ENCODE results near the gene RTF1.

Gene RTF1

DNA sequence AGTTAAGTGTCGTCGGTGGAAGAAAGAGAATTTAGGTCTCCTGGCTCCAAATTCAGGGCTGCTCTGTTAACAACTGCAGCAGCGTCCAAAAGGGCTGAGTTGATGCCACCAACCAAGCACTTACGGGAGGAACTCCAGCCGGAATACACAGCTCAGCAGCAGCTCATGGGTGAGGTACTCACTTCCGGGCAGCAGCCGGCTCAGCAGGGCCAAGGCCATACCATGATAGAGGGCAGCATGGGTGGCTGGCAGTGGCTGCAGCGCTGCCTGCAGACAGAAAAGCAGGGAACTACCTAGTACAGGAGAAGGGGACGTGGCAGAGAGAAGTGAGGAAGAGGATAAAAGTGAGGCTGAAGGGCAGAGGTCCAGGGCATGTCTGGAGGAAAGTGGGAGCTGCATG lies 104.7 kb downstream of the RTF1 start:
- TF ChIP-seq, protein P1, sequence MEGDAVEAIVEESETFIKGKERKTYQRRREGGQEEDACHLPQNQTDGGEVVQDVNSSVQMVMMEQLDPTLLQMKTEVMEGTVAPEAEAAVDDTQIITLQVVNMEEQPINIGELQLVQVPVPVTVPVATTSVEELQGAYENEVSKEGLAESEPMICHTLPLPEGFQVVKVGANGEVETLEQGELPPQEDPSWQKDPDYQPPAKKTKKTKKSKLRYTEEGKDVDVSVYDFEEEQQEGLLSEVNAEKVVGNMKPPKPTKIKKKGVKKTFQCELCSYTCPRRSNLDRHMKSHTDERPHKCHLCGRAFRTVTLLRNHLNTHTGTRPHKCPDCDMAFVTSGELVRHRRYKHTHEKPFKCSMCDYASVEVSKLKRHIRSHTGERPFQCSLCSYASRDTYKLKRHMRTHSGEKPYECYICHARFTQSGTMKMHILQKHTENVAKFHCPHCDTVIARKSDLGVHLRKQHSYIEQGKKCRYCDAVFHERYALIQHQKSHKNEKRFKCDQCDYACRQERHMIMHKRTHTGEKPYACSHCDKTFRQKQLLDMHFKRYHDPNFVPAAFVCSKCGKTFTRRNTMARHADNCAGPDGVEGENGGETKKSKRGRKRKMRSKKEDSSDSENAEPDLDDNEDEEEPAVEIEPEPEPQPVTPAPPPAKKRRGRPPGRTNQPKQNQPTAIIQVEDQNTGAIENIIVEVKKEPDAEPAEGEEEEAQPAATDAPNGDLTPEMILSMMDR (conservative IDR thresholded peaks at IDR 0.05; ENCODE audit: control insufficient read depth, insufficient read depth, low read depth, low read length): no peak
- H3K4me3 ChIP-seq (ENCODE audit: control insufficient read depth, low read depth, low read length): no peak overlapping the region
- DNase-seq (ENCODE audit: low read depth): no peak

DNA sequence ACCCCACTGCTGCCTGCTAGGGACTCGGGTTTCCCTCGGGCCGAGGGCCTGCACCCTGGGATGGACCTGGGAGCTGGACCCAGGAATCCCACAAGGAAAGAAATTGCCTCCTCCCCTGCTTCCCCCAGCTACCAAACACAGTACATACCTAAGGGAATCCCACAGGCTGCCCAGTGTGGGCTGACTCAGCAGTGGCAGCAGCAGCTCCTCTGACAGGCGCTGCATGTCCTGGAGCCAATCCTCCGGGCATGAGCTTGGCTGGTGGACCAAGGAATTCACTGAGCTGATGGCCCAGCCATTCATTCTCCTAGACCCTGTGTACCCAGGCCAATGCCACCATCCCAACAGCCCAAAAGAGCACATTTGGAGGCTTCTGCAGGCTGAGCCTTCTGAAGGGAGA lies 106.2 kb downstream of the RTF1 start:
- no peak overlapping the region for H3K4me3 ChIP-seq (ENCODE audit: control insufficient read depth, low read depth, low read length)
- TF ChIP-seq, protein P1 (conservative IDR thresholded peaks at IDR 0.05; ENCODE audit: control insufficient read depth, insufficient read depth, low read depth, low read length): no peak
- DNase-seq (ENCODE audit: low read depth): no peak

DNA sequence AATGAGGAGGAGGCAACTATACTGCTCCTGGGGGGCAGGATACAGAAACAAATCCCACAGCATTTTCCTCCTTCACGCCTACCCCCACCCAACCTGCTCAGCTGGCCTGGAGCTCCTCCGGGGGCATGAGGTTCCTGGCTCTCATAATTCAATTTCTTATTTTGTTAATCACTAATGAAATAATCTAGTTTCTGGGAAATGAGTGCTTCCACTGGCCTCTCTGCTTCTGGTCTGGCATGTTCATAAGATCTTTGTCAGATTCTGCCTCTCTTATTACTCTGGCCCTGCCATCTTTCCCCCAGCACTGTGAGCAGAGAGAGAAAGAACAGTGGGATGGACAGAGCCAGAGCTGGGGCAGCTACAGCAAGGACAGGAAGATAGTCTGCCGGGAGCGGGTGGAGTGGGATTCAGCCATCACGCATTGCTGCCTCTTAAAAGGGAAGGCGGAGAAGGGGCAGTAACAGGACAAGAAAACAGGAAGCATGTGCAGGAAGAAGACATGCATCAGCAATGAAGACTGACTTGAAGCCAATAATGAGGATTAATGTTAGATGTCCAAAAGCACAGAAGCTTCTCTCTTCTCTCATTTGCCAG lies 113.6 kb downstream of the RTF1 start:
- TF ChIP-seq, protein P1 (conservative IDR thresholded peaks at IDR 0.05; ENCODE audit: control insufficient read depth, insufficient read depth, low read depth, low read length): no peak
- DNase-seq (ENCODE audit: low read depth): no peak
- no peak overlapping the region for H3K4me3 ChIP-seq (ENCODE audit: control insufficient read depth, low read depth, low read length)
